Large intestine (tissue), 3 donors: ENCODE data around the gene B4GALT4. TPM values are rescaled to one million over a fixed set of nuclear protein-coding genes. Genes with fewer than 3 reads are reported as not detected.

Experiments used
- DNase-seq, 2 donors: peaks; one replicate each; pipeline versions ENCODE4 v3.0.0 to v3.0.0-alpha.2; 2013
- H3K27ac ChIP-seq: one replicate; pipeline ENCODE4 v1.5.1; 2013; ENCODE audit warnings: low read length
- H3K27me3 ChIP-seq: 2 replicates; pipeline ENCODE4 v1.6.1; 2013; ENCODE audit warnings: low read length; ENCODE audit not compliant: control insufficient read depth, insufficient read depth
- H3K36me3 ChIP-seq: 2 replicates; pipeline ENCODE4 v1.6.1; 2013; ENCODE audit warnings: low read length; ENCODE audit not compliant: control insufficient read depth, insufficient read depth
- H3K4me1 ChIP-seq: one replicate; pipeline ENCODE4 v1.6.1; 2013; ENCODE audit warnings: low read length; ENCODE audit not compliant: control insufficient read depth, insufficient read depth
- H3K4me3 ChIP-seq: one replicate; pipeline ENCODE4 v1.5.1; 2013; ENCODE audit warnings: low read length
- H3K9me3 ChIP-seq: one replicate; pipeline ENCODE4 v1.6.1; 2013; ENCODE audit warnings: mild to moderate bottlenecking, low read depth, low read length, moderate library complexity; ENCODE audit not compliant: control insufficient read depth
- WGBS: methylation state at CpG from one replicate; pipeline ENCODE4 v1.1.5; 2013; ENCODE audit warnings: low lambda C conversion rate; ENCODE audit not compliant: insufficient coverage; 5-methylcytosine and 5-hydroxymethylcytosine counted together
- polyA plus RNA-seq: library from polyadenylated mRNA; unstranded; fragments of 120-200 nt; gene quantifications from one replicate; pipeline ENCODE4 v1.2.1, GENCODE V29; 2013

The B4GALT4 gene
- polyA plus RNA-seq, 1 donor = 54.5 TPM

DNA sequence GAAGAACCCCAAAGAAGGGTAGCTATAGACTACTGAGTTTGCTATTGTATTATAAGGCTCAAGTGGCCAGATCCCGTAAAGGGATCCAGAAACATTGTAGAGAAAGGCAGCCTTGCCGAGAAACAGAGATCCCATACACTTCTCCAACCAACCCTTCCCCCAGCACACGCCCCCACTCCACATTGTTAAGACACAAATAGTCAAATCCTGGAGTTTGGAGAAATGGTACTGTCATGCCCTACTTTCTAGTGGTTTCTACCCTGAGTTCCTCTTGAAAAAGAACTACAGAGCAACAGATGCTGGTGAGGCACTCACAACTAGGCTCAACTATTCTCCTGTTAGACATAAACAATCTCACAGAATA lies 33.2 kb downstream of the B4GALT4 start:
- H3K36me3 ChIP-seq = peaks cover 18% of the 10 kb centered on the region
- H3K4me3 ChIP-seq = no peak overlapping the region

DNA sequence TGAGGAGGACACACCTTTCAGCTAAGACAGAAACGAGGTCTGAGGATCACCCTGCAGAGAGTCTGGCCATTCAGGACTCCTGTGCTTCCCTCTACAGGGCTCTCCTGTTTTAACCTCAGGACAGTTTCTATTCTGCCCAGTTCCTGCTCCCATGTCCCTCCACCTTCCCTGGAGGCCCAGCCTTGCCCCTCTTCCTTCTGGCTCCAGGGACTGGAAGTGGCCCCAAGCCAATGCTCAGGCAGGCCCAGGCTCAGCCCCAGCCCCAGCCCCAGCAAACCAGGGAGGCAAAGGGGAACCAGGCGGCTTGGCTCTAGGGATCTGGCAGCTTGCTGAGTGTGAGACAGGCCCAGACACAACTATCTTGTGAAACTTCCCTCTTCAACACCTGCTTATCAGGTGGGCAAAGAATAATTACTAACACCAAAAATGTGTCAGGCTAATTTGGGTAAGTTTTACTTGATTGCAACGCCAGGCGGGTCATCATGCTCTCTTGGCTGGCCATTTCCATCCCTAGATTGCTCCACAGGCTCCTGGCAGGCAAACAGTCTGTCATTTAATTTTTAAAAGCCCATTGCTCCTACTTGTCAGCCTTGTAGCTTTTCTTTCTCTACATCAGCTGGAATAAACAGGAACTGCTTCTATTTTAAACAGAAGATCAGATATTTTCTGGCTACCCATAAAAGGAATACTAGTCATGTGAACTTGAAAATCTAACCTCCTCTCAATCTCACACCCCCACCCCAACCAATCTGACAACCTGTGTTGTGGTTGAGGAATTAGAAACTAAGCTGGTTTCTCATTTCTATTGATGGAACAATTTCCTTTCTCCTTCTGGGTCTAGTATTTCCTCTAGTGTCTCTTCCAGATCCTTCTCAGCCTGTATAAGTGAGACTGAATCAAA lies 33.8 kb downstream of the B4GALT4 start:
- H3K4me1 ChIP-seq = peaks cover 21% of the 10 kb centered on the region
- no peak overlapping the region for H3K4me3 ChIP-seq
- H3K27ac ChIP-seq = no peak overlapping the region
- peak in 1 of 2 donors; percentile 32 for DNase-seq
- no peaks in the 10 kb centered on the region for H3K27me3 ChIP-seq
- H3K36me3 ChIP-seq = peaks cover 14% of the 10 kb centered on the region
- no CpG with 5 or more reads among the region's 4 CpGs for WGBS
- no peaks in the 10 kb centered on the region for H3K9me3 ChIP-seq

More for the DNA sequence above, 33.2 kb downstream of the B4GALT4 start:
- H3K27ac ChIP-seq = no peak overlapping the region
- DNase-seq = no peak
- H3K4me1 ChIP-seq = peaks cover 22% of the 10 kb centered on the region
- WGBS = no CpG with 5 or more reads among the region's 3 CpGs
- H3K9me3 ChIP-seq = no peaks in the 10 kb centered on the region
- no peaks in the 10 kb centered on the region for H3K27me3 ChIP-seq

DNA sequence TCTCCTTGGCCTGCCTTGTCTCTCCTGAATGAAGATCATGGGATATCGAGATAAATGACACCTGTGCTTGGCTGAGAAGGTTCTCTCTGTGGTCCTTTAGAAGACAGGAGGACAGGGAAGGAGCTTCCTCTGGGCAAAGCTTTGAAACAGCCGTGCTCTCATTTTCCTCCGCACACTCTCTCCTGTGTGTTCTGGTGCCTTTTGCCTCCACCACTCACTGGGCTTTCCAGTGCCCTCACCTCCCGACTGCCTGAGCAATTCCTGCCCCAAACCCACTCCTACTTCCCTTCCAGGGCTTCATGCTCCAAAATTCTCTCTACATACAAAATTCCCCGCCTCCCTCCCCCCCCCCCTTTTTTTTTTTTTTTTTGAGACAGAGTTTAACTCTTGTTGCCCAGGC lies 35.0 kb downstream of the B4GALT4 start:
- no peak overlapping the region for H3K4me3 ChIP-seq
- H3K4me1 ChIP-seq = peaks cover 13% of the 10 kb centered on the region
- no peak for DNase-seq
- H3K36me3 ChIP-seq = peaks cover 12% of the 10 kb centered on the region
- H3K27me3 ChIP-seq = no peaks in the 10 kb centered on the region
- H3K27ac ChIP-seq = no peak overlapping the region
- 100% methylated on average over 1 of the region's 5 CpGs for WGBS
- no peaks in the 10 kb centered on the region for H3K9me3 ChIP-seq

DNA sequence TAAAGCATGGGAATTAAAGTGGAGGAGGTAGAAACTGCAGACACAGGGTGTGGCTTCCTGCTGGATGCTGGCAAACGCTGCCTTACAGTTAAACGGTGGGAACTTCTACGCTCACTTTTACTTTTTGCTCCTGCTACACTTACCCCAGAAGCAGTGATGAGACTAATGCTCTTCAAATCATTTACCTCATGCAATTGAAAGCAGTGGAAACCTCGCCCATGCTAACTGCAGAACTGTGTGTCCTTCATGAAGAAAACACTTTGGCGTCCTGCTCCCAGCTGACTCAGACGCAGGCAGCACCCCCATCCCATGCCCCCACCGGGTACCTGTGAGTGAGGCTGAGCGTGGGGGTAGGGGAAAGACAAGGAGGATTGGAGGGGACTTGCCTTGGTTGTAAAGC lies 35.5 kb downstream of the B4GALT4 start:
- no peaks in the 10 kb centered on the region for H3K9me3 ChIP-seq
- no peak overlapping the region for H3K4me3 ChIP-seq
- no peak overlapping the region for H3K27ac ChIP-seq
- peaks cover 10% of the 10 kb centered on the region for H3K4me1 ChIP-seq
- WGBS = no CpG with 5 or more reads among the region's 8 CpGs
- peaks cover 9% of the 10 kb centered on the region for H3K36me3 ChIP-seq
- H3K27me3 ChIP-seq = no peaks in the 10 kb centered on the region
- no peak for DNase-seq

DNA sequence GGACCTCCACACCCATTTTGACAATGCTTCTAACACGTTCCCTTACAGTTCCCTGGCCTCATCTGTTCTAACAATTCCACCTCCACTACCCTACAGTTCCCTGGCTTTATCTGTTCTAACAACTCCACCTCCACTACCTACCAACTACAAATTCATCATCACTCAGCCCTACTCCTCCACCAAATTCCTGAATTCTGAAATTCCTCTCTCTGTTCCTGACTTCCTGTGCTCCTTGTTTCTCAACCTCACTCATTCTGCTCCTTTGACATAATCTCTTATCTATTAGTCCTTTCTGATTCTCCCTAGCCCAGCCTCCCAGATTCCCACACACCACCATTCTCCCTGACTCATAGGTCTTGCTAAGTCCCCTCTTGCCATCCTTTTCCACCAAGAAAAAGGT lies 44.8 kb downstream of the B4GALT4 start:
- Histone ChIP-seq H3K4me1 (no peaks in the 10 kb centered on the region), H3K4me3 (no peak overlapping the region), H3K9me3 (no peaks in the 10 kb centered on the region), H3K36me3 (no peaks in the 10 kb centered on the region), H3K27ac (no peak overlapping the region), H3K27me3 (no peaks in the 10 kb centered on the region)
- no CpG with 5 or more reads among the region's 1 CpG for WGBS
- DNase-seq = no peak

DNA sequence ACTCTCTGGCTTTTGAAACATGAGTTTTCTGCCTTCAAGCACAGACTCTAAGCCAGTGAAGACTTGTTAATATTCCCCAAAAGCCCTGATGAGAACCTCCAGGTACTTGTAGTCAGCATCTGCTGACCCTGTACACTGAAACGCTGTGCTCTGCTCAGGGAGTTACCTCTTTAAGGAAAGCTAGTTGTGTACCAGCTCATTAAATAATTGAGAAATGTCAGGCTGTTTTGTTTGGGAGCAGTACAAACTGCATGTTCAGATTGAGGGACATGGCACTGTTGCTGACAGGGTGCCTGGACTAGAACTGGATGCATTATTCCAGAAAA lies 45.6 kb downstream of the B4GALT4 start:
- Histone ChIP-seq H3K27ac (no peak overlapping the region), H3K9me3 (no peaks in the 10 kb centered on the region), H3K4me1 (no peaks in the 10 kb centered on the region), H3K27me3 (no peaks in the 10 kb centered on the region), H3K4me3 (no peak overlapping the region), H3K36me3 (no peaks in the 10 kb centered on the region)
- no peak for DNase-seq
- no CpG with 5 or more reads among the region's 1 CpG for WGBS

DNA sequence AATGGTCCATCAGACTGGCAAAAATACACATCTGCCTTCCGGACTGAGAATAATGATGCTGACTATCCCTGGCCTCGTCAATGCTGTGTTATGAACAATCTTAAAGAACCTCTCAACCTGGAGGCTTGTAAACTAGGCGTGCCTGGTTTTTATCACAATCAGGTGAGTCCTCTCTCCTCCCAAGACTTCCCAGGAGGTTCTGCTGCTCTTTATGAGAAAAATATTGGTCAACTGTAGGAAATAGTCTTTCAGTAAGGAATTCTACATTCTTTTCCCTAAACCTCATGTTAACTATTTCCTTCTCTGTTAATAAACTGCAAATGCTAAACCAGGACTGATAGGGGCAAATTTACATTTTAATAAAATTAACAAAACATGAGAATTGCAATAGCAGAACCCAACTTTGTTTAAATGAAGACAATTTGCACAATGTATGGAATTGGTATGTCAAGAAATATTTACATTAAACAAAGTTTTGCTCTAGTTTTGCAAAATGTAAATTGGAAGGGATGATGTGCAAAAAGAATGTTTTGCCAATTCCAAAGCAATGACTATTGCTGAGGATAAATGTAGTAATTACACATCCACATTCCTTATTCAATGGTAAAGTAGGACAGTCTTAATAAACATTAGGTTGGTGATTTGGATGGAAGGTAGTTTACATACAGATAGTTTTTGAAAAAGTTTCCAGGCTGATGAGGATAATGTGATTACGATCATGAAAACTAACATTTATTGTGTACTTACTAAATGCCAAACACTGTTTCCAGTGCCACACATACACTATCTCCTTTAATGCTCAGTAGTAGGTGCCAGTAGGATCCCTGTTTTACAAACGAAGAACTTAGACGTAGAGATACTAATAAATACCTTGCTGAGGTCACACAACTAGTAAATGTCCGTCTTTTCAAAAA lies 46.2 kb downstream of the B4GALT4 start:
- Histone ChIP-seq H3K4me3 (no peak overlapping the region), H3K27me3 (no peaks in the 10 kb centered on the region), H3K27ac (no peak overlapping the region), H3K9me3 (no peaks in the 10 kb centered on the region), H3K36me3 (no peaks in the 10 kb centered on the region), H3K4me1 (no peaks in the 10 kb centered on the region)
- 75% methylated on average over 4 of the region's 7 CpGs for WGBS
- peak in 1 of 2 donors; percentile 12 for DNase-seq

DNA sequence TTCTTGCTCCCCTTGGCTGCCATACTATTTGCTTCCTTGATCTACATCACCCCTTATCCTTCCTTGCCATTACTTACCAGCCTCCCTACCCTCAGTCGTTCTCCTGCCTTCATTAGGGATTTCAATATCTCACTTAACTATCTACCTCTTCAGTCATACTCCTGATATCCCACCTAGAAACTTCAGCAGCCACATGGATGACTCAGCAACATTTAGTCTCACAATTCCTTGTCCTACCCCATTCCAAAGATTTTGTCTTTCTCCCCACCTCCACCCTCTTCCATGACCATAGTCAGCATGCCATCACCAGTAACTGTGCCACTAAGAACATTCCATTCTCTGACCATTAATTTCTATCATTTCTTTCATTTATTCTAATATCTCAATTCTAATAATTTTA lies 48.9 kb downstream of the B4GALT4 start:
- Histone ChIP-seq H3K27me3 (no peaks in the 10 kb centered on the region), H3K4me3 (no peak overlapping the region), H3K27ac (no peak overlapping the region), H3K9me3 (no peaks in the 10 kb centered on the region), H3K36me3 (no peaks in the 10 kb centered on the region), H3K4me1 (no peaks in the 10 kb centered on the region)
- no peak for DNase-seq
- WGBS = 83% methylated on average over 1 of the region's 1 CpG

DNA sequence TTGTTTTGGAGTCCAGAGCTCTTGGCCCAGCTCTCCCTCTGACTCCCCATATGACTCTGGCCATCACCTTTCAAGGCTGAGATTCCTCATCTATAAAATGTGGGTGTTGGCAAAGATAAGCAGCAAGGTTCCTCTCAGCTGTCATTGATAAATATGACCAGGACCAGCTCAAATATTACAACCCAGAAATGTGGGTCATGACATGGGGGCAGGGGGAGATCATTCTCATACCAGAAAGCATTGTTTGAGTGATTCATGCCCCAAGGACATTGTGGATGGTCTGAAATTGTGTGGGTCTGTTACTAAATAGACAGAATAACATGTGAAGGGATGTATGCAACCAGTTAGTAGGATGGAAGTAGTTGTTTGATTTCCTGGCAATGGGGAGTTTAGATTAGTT lies 53.4 kb downstream of the B4GALT4 start:
- no peak overlapping the region for H3K4me3 ChIP-seq
- H3K27me3 ChIP-seq = no peaks in the 10 kb centered on the region
- H3K4me1 ChIP-seq = peaks cover 7% of the 10 kb centered on the region
- DNase-seq = no peak
- no peaks in the 10 kb centered on the region for H3K36me3 ChIP-seq
- H3K27ac ChIP-seq = no peak overlapping the region
- no peaks in the 10 kb centered on the region for H3K9me3 ChIP-seq

DNA sequence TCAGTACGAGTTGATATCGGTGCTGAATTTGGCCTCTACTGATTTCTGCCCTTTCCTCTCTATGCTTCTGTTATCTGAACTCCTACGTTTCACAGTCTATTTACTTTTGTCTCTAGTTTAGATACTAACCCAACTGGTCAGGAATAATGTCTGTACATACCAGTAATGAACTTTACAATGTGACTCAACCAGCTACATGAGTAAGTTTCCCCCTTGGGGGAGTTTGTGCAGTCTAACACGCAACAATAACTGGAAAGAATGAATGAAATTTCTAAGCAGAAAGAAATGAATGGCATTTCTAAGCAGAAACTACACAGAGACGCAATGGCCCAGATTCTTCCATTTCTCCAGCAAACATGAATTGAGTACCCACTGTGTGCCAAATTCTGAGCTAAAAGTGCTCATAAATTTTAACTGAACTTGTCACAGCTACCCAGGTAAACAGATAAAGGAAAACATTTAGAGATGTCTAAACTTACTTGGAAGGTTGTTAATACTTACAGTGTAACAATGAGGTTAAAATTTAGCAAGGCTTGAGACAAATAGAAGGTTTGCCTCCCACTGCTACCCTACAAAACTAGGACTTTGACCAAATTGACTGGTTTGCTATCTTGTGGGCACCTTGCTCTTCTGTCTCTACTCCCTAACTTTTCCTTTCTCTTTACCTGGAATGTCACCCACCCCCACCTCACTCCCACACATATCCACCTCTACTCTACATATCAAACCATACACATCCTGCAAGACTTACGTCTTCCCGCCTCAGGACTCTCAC lies 55.7 kb downstream of the B4GALT4 start:
- Histone ChIP-seq H3K4me1 (peaks cover 10% of the 10 kb centered on the region), H3K9me3 (no peaks in the 10 kb centered on the region), H3K27me3 (no peaks in the 10 kb centered on the region), H3K4me3 (no peak overlapping the region), H3K36me3 (no peaks in the 10 kb centered on the region), H3K27ac (peak overlapping the region; percentile 40)
- DNase-seq = peak; percentile 29 to 65
- 60% methylated on average over 3 of the region's 7 CpGs for WGBS
